Measurements from ENCODE around the gene DDX39B. TPM values are rescaled to one million over a fixed set of nuclear protein-coding genes. Genes with fewer than 3 reads are reported as not detected.
A peak's percentile ranks its signal among the peaks of the same experiment; 100 is the strongest.

Gene DDX39B
- polyA plus RNA-seq, 3 donors, result 64.1 to 1,059 (median 67.8) TPM

- TF ChIP-seq, protein P1, sequence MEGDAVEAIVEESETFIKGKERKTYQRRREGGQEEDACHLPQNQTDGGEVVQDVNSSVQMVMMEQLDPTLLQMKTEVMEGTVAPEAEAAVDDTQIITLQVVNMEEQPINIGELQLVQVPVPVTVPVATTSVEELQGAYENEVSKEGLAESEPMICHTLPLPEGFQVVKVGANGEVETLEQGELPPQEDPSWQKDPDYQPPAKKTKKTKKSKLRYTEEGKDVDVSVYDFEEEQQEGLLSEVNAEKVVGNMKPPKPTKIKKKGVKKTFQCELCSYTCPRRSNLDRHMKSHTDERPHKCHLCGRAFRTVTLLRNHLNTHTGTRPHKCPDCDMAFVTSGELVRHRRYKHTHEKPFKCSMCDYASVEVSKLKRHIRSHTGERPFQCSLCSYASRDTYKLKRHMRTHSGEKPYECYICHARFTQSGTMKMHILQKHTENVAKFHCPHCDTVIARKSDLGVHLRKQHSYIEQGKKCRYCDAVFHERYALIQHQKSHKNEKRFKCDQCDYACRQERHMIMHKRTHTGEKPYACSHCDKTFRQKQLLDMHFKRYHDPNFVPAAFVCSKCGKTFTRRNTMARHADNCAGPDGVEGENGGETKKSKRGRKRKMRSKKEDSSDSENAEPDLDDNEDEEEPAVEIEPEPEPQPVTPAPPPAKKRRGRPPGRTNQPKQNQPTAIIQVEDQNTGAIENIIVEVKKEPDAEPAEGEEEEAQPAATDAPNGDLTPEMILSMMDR (IDR thresholded peaks at IDR 0.05), result no peak
- H3K27ac ChIP-seq (ENCODE audit: low read depth in 1 of 2, low read length in 2 of 2), result peak overlapping the region; percentile 96 to 98
- no peaks in the 10 kb centered on the region for H3K36me3 ChIP-seq (replicated peaks in 1 of 2; ENCODE audit: control insufficient read depth in 1 of 2, insufficient read depth in 2 of 2, low read length in 2 of 2)
- no peak overlapping the region for H2AFZ ChIP-seq (ENCODE audit: insufficient read depth, low read depth, low read length, poor library complexity, severe bottlenecking)
- Mint-ChIP-seq H3K27ac (peak overlapping the region; percentile 91 to 98 (median 94)), H3K4me1 (peaks cover 84% of the 10 kb centered on the region), H3K27me3 (ENCODE audit: low read depth in 3 of 3) (peaks cover 0 to 4% (median 0%) of the 10 kb centered on the region in 3 donors), H3K9me3 (no peaks in the 10 kb centered on the region), H3K4me3 (peak overlapping the region; percentile 79 to 81), H3K36me3 (peaks cover 15 to 26% of the 10 kb centered on the region in 2 donors)
- WGBS (ENCODE audit: insufficient coverage), result 0% methylated on average over 4 of the region's 7 CpGs
- H3K4me2 ChIP-seq (replicated peaks; ENCODE audit: extremely low read depth, low read length, poor library complexity, severe bottlenecking), result peak overlapping the region; percentile 78
- H3K9ac ChIP-seq (ENCODE audit: insufficient read depth, low read length, poor library complexity, severe bottlenecking), result peak overlapping the region; percentile 75
- H3K4me1 ChIP-seq (ENCODE audit: control insufficient read depth in 1 of 2, insufficient read depth in 2 of 2, low read length in 2 of 2), result peaks cover 84 to 85% of the 10 kb centered on the region in 2 donors
- H4K20me1 ChIP-seq (ENCODE audit: insufficient read depth, low read length), result no peaks in the 10 kb centered on the region
- H3K27me3 ChIP-seq (ENCODE audit: control insufficient read depth in 2 of 2, insufficient read depth in 2 of 2, low read length in 2 of 2), result no peaks in the 10 kb centered on the region
- DNase-seq, result peak; percentile 94 to 97 (median 95)
- intact Hi-C loops (cut with micrococcal nuclease), result loop anchor here in 1 of 2 donors (1.0 to 2.0 kb wide), 2 partner anchors 8 to 27 kb away; partner anchors contain the start of gene LST1
- peaks cover 15% of the 10 kb centered on the region for H3K79me2 ChIP-seq (ENCODE audit: insufficient read depth, low read length)
- peak overlapping the region in 2 of 3 experiments; percentile 4 to 66 for H3K4me3 ChIP-seq (replicated peaks in 1 of 3; ENCODE audit: low read depth in 2 of 3, low read length in 3 of 3)
- no peaks in the 10 kb centered on the region for H3K9me3 ChIP-seq (replicated peaks in 1 of 2; ENCODE audit: control insufficient read depth in 1 of 2, insufficient read depth in 1 of 2, low read length in 2 of 2)
Measured at GRCh38 chr6:31559958-31560696, 18.3 kb upstream of the DDX39B start.

DNA sequence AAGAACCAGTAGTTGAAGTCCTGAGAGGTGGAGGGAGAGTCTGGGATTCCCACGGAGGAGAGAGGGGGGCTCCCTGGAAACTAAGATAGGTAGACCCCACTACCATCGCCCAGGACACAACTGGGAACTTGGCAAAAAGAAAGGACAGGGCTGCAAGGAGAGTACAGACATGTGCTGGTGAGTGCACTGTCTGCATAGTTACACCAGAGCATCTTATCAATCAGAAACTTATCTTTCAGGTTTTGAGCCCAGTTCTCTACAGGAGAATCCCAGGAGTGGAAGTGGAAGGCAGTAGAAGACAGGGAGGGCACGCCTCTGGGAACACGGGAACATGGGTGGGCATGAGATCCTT, 17.8 kb upstream of the DDX39B start:
- no peak for DNase-seq
- H3K27me3 ChIP-seq (ENCODE audit: control insufficient read depth in 2 of 2, insufficient read depth in 2 of 2, low read length in 2 of 2), result no peaks in the 10 kb centered on the region
- H3K79me2 ChIP-seq (ENCODE audit: insufficient read depth, low read length), result peaks cover 15% of the 10 kb centered on the region
- peak overlapping the region; percentile 96 to 98 for H3K27ac ChIP-seq (ENCODE audit: low read depth in 1 of 2, low read length in 2 of 2)
- intact Hi-C loops (cut with micrococcal nuclease), result loop anchor here in 1 of 2 donors (2.0 kb wide), 1 partner anchor 27 kb away; the partner anchor contains the start of gene LST1
- TF ChIP-seq, protein P1 (IDR thresholded peaks at IDR 0.05), result no peak
- H3K9ac ChIP-seq (ENCODE audit: insufficient read depth, low read length, poor library complexity, severe bottlenecking), result peak overlapping the region; percentile 75
- no peaks in the 10 kb centered on the region for H3K36me3 ChIP-seq (replicated peaks in 1 of 2; ENCODE audit: control insufficient read depth in 1 of 2, insufficient read depth in 2 of 2, low read length in 2 of 2)
- no peaks in the 10 kb centered on the region for H3K9me3 ChIP-seq (replicated peaks in 1 of 2; ENCODE audit: control insufficient read depth in 1 of 2, insufficient read depth in 1 of 2, low read length in 2 of 2)
- Mint-ChIP-seq H3K9me3 (no peaks in the 10 kb centered on the region), H3K36me3 (peaks cover 17 to 28% of the 10 kb centered on the region in 2 donors), H3K4me1 (peaks cover 80% of the 10 kb centered on the region), H3K27me3 (ENCODE audit: low read depth in 3 of 3) (peaks cover 0 to 2% (median 0%) of the 10 kb centered on the region in 3 donors), H3K27ac (peak overlapping the region; percentile 91 to 98 (median 94)), H3K4me3 (peak overlapping the region; percentile 79 to 81)
- H2AFZ ChIP-seq (ENCODE audit: insufficient read depth, low read depth, low read length, poor library complexity, severe bottlenecking), result no peak overlapping the region
- H4K20me1 ChIP-seq (ENCODE audit: insufficient read depth, low read length), result no peaks in the 10 kb centered on the region
- peaks cover 84 to 85% of the 10 kb centered on the region in 2 donors for H3K4me1 ChIP-seq (ENCODE audit: control insufficient read depth in 1 of 2, insufficient read depth in 2 of 2, low read length in 2 of 2)
- H3K4me2 ChIP-seq (replicated peaks; ENCODE audit: extremely low read depth, low read length, poor library complexity, severe bottlenecking), result peak overlapping the region; percentile 78
- WGBS (ENCODE audit: insufficient coverage), result 10% methylated on average over 2 of the region's 4 CpGs
- H3K4me3 ChIP-seq (replicated peaks in 1 of 3; ENCODE audit: low read depth in 2 of 3, low read length in 3 of 3), result peak overlapping the region; percentile 3 to 66 (median 13)

Data from CD14-positive monocyte (primary cell).